ENCODE results near the gene LIN52.

DNA sequence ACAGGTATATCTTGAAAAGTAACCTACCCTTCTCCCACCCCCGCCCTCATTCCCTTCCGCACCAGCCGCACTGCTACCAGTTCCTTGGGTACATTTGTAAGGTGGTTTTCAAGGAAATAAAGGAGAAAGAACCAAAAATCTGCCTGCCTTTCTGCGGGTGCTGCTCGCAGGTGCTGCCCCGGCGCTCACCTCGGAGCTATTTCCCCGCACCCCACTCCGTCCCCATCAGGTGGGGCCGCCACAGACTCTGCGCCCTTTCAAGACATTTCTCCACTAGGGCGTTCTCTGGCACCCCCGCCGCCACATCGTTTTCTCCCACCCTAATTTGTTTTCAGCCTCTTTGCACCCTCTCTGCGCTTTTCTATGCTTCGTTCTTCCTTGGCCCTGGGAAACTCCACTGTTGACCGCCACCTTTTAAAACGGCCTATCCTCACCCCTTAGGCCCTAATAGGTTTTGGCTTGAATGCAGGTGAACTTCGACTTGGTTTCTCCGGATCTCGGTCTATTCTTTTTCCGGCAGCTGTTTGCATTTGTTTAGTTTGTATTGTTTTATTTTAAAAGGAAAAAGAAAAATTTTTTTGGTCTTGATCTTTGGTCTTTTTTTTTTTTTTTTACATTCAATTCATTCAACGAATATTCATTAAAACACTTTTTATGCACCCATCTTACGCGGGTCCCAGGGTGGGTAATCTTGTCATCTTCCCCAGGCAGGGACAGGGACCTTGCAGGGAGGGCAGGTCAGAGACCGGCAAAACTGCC is 157.4 kb downstream of the LIN52 start:
- TF ChIP-seq, protein P1, sequence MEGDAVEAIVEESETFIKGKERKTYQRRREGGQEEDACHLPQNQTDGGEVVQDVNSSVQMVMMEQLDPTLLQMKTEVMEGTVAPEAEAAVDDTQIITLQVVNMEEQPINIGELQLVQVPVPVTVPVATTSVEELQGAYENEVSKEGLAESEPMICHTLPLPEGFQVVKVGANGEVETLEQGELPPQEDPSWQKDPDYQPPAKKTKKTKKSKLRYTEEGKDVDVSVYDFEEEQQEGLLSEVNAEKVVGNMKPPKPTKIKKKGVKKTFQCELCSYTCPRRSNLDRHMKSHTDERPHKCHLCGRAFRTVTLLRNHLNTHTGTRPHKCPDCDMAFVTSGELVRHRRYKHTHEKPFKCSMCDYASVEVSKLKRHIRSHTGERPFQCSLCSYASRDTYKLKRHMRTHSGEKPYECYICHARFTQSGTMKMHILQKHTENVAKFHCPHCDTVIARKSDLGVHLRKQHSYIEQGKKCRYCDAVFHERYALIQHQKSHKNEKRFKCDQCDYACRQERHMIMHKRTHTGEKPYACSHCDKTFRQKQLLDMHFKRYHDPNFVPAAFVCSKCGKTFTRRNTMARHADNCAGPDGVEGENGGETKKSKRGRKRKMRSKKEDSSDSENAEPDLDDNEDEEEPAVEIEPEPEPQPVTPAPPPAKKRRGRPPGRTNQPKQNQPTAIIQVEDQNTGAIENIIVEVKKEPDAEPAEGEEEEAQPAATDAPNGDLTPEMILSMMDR (IDR thresholded peaks at IDR 0.05), result no peak
- TF ChIP-seq, protein P2, sequence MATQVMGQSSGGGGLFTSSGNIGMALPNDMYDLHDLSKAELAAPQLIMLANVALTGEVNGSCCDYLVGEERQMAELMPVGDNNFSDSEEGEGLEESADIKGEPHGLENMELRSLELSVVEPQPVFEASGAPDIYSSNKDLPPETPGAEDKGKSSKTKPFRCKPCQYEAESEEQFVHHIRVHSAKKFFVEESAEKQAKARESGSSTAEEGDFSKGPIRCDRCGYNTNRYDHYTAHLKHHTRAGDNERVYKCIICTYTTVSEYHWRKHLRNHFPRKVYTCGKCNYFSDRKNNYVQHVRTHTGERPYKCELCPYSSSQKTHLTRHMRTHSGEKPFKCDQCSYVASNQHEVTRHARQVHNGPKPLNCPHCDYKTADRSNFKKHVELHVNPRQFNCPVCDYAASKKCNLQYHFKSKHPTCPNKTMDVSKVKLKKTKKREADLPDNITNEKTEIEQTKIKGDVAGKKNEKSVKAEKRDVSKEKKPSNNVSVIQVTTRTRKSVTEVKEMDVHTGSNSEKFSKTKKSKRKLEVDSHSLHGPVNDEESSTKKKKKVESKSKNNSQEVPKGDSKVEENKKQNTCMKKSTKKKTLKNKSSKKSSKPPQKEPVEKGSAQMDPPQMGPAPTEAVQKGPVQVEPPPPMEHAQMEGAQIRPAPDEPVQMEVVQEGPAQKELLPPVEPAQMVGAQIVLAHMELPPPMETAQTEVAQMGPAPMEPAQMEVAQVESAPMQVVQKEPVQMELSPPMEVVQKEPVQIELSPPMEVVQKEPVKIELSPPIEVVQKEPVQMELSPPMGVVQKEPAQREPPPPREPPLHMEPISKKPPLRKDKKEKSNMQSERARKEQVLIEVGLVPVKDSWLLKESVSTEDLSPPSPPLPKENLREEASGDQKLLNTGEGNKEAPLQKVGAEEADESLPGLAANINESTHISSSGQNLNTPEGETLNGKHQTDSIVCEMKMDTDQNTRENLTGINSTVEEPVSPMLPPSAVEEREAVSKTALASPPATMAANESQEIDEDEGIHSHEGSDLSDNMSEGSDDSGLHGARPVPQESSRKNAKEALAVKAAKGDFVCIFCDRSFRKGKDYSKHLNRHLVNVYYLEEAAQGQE (IDR thresholded peaks at IDR 0.05; ENCODE audit: insufficient read depth in 1 of 2, low read depth in 2 of 2, low read length in 1 of 2), result no peak
- TF ChIP-seq POLR2AphosphoS5 (IDR thresholded peaks at IDR 0.05; ENCODE audit: low read depth, low read length), result no peak

Measured in Panc1 (cell line).